ENCODE results near the gene PRDM2.

DNA sequence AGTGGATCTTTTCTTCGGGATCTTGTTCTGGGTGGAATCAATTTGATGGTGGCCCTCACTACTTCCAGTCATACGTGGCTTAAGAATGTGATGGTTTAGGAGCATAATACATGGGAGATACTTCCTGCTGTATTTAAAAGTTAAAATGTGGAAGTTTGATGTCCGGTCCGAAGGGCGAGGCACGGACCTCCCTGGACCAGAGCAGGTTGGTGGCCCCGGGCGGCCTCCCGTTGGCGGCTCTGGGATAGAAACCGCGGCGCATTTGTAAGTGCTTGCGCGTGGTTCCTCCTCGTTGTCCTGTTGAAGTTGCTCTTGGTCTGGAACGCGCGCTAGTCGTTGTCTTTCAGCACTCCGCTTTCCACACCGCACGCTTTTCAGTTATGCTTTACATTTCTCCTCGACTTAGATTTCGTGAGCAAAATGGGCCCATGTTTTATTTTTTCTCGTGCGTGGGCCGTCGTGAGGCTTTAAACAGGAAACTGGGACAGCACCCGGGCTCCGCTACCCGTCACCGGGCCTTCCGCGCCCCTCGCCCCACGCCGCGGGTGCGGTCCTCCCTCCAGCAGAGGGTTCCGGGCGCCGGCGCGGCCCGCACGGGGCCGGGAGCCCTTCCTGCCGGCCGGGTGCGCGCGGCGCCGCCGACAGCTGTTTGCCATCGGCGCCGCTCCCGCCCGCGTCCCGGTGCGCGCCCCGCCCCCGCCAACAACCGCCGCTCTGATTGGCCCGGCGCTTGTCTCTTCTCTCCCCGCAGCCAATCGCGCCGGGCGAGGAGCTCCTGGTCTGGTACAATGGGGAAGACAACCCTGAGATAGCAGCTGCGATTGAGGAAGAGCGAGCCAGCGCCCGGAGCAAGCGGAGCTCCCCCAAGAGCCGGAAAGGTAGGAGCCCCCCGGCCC lies 48.9 kb downstream of the PRDM2 start:
- TF ChIP-seq POLR2A (IDR thresholded peaks at IDR 0.05) = peak; percentile 81 to 88
- TF ChIP-seq, protein P1, sequence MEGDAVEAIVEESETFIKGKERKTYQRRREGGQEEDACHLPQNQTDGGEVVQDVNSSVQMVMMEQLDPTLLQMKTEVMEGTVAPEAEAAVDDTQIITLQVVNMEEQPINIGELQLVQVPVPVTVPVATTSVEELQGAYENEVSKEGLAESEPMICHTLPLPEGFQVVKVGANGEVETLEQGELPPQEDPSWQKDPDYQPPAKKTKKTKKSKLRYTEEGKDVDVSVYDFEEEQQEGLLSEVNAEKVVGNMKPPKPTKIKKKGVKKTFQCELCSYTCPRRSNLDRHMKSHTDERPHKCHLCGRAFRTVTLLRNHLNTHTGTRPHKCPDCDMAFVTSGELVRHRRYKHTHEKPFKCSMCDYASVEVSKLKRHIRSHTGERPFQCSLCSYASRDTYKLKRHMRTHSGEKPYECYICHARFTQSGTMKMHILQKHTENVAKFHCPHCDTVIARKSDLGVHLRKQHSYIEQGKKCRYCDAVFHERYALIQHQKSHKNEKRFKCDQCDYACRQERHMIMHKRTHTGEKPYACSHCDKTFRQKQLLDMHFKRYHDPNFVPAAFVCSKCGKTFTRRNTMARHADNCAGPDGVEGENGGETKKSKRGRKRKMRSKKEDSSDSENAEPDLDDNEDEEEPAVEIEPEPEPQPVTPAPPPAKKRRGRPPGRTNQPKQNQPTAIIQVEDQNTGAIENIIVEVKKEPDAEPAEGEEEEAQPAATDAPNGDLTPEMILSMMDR (IDR thresholded peaks at IDR 0.05) = peak in 3 of 6 experiments; percentile 26 to 33 (median 30)

All from Peyer's patch (tissue), 4 donors.